ENCODE data around the gene TGFB1I1.
A peak's percentile ranks its signal among the peaks of the same experiment; 100 is the strongest.
"Not testable (repeated sequence)": the region's sequence is repeated elsewhere in the genome, so short reads cannot be mapped to it uniquely, and the experiment has no call there.

TGFB1I1 gene

DNA sequence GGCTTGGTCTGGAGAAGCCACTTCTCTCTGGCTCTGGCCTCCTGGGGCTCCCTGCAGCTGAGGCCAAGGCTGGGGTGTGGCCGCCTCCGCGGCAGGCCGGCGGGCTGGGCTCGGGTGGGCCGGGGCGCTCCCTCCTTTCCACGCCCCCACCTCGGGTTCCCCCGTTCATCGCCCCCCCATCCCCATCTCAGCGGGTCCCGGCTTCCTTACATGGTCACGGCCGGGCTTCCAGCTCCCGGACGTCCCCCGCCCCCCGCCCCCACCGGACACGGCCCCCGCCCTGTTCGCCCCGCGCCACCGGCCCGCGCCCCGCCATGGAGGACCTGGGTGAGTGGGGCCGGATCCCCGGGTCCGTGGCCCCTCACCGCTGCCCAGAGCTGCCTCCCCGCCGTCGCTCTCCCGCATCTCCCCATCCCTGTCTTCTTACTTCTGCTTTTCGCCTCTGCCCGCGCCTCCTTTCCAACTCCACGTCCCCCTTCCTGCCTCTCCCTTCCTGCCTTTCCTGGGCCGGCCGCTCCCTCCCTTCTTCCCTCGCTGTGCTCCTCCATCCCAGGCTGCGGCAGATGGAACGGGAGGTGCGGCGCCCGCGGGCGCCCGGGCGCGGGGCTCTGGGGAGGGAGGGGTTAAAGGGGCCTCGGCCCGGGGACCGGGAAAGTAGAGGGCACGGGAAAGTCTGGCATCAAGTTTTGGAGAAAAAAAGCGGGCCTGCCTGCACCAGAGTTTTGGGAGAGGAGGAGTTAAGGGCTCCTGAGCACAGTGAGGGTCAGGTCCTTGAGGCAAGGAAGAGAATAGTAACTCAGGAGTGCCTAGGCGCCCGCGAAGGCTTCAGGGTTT is at the start of gene TGFB1I1:
TSS of gene TGFB1I1 (plus strand) at position 278 of the 834 bp plus-strand sequence. CDS start at position 315, 37 bp downstream.
- DNase-seq, result no peak

DNA sequence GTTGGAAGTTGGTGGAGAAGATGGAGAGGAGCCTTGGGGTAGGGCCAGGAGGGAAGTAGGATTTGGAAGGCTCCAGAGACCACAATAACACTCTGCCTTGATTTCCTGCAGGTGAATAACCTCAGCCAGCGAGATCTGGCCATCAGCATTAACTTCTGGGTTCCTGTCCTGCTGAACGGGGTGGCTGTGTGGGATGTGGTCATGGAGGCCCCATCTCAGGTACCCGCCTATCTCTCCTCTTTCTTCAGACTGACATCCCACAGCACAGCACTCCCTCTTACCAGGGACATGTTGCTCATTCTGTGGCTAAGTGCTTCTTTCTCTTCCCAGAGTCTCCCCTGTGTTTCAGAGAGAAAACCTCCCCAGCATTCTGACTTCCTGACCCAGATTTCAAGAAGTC is 48.7 kb upstream of the TGFB1I1 start:
- no peak for DNase-seq

DNA sequence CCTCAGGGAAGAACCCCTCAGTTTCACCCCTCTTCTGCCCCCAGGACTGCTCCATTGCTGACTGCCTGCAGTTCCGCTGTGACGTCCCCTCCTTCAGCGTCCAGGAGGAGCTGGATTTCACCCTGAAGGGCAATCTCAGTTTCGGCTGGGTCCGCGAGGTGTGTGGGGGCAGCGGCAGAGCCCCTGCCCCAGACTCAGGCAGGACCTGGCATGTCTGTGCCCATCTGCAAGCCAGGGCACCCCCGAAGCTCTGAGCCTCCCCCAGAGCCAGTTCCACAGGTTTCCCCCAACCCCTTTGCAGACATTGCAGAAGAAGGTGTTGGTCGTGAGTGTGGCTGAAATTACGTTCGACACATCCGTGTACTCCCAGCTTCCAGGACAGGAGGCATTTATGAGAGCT is 48.2 kb upstream of the TGFB1I1 start:
- no peak for DNase-seq

DNA sequence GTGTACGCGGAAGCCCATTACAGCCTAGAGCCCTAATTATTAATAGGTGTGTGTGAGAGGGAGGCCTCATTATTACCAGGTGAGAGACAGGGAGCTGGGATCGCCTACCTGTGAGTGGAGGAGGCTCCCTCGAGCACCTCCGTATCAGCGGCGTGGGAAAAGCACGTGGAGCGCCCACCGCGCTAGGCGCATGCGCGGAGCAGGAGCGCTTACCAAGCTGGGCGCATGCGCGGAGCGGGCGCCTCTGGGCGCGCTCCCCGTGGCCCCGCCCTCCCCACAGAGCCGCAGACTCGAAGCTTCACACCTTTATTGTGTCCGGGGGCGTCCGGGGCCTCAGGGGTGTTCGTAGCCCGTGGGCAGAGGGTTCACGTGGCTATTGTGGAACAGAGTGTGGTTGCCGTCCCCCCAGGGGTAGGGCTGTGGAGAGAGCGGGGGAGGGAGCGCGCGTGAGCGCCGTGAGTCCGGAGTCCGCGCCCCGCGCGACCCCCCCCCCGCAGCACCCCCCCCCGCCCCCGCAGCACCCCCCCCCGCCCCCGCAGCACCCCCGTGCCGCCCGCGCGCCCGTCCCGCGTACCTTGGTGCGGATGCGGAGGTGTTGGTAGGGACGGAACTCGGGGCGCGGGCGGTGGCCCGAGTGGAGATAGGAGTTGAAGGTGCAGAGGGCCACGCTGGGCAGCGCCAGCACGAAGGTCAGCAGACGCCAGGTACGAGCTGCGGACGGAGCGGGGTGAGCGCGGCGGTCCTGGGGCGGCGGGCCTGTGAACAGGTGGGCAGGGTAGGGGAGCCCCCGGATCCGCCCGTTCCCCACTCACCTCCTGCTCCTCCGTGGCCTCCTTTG is 44.3 kb upstream of the TGFB1I1 start:
- peak; percentile 75 to 80 for DNase-seq

DNA sequence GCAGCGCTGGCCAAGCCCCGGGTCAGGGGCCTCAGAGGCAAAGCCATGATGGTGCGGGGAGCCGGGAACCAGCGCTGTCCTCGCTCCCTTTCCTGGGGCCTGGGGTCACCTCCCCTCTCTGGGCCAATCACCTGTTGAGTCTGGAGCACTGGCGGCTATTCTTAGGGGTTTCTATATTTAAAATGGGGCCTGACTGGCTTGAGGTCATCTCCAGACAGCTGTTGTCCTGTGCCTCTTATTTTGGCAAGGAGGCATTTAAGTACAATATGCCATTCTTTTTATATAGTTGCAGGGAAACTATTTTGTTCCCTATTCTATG is 43.7 kb upstream of the TGFB1I1 start, which contains the start of gene COX6A2:
TSS of gene COX6A2 (minus strand) at position 82 of the 319 bp plus-strand sequence. CDS start at position 47, 35 bp downstream.
- DNase-seq, result no peak

DNA sequence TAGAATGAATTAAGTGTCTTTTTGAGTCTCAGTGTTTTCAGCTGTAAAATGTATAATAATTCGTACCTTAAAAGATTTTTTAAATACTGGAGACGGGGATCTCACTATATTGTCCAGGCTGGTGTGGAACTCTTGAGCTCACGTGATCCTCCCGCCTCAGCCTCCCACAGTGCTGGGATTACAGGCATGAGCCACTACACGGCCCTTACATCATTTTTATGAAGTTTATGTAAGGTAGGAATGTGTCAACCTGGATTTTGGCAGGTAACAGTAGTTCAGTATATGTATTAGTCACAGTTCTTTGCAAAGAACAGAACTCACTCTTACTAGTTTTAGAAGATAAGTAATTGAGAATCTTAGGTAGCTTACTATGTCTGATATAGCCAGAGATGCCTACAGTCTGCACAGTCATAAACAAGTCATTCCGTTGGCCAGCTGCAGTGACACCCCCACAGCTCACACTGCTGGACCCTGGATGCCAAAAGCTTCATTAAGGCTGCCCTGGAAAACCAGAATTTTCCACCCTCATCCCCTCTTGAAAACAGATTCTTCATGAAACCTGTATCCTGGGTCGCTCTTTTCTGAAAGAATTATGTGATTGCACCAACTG is 43.2 kb upstream of the TGFB1I1 start:
- DNase-seq, result no peak

DNA sequence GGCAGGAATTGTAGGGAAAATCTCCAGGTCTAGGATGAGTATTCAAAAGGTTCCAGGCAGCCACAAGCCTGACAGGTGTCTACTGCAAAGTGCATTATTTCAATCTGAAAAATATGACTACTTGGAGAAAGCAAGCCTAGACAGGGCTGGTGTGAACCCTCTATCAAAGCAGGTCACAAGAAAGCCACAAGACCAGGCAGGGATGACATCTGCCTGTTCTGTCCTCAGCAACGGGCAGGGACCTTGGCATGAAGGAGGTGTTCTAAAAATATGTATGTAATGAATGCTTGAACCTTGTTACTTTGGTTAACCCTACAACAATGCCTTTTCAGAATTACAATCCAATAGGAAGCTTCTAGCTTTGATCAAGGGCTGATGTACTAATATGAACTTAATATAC is 42.6 kb upstream of the TGFB1I1 start:
- no peak for DNase-seq

DNA sequence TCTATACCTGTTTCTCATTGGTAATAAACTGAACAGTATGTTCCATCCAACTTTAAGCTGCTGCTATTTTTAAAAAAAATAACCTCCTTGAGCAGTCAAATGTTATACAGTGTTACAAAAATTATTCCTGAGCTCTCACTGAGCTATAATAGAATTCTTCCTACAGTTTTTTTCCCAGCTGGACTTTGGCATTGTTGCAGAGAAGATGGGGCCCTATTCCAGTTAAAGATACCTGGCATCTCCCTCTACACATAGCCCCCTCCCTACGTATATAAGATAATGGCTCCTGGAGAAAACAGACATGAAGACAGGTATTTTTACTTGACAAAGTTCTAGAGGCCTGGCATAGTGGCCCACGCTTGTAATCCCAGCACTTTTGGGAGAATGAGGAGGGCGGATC is 42.2 kb upstream of the TGFB1I1 start:
- DNase-seq, result no peak

DNA sequence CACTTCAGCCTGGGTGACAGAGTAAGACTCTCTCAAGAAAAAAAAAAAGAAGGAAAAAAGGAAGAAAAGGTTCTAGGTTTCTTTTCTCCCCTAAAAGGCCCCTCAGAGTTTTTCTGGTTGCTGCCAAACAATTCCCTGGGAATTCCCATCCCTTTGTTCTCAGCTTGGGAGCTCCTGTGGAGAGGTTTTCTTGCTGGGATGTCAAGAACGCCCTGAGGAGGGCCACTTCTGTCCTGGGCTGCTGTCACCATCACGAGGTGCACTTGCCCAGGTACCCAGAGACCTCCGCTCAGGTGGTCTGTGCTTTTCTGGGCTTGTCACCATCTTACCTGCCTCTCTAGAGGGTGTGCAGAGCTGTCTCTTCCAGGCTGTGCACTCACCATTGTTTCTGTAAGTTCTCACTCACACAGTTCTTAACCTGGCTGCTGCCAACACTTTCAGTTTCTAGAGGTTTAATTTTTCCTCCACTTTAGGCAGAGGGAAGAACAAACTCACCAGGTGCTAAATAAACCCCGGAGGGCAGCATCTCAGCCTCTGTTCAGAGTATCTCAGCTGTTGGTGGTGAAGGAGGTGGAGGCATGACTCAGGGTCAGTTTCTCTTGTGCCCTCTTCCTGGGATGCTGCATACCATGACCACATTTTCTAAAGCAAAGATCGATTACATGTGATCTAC is 41.4 kb upstream of the TGFB1I1 start:
- DNase-seq, result no peak

DNA sequence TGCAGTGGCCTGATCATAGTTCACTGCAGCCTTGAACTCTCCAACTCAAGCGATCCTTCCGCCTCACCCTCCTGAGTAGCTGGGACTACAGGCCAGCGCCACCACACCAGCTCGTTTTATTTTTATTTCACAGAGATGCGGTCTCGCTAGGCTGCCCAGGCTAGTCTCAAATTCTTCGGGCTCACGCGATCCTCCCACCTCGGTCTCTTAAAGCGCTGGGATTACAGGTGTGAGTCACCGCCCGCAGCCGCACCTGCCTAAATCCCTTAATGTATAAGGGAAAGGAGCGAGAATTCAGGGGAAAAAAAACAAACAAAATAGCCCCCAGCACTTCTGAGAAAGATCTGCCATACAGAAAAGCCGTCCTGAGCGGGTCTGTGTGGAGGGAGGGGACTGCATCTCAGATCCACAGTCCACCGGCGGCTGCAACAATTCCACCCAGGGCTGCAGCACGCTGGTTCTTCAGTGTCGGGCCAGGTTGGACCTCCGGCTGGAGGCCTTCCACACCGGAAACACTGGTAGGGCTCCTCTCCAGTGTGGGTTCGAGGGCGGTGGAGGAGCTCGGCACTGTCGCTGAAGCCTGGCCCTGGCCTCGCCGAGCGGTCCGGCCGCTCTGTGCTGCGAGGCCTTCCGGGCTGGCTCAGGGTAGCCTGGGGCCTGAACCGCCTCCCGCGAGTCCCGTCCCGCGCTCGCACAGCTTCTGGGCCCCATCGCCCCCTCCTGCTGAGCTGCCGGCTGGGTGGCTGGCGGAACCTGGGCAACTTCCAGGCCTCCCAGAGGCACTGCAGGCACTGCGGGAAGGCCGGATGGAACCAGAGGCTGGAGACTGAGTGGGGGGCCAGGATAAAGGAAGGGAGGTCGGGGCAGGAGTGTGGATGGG is 36.4 kb upstream of the TGFB1I1 start:
- no peak for DNase-seq

DNA sequence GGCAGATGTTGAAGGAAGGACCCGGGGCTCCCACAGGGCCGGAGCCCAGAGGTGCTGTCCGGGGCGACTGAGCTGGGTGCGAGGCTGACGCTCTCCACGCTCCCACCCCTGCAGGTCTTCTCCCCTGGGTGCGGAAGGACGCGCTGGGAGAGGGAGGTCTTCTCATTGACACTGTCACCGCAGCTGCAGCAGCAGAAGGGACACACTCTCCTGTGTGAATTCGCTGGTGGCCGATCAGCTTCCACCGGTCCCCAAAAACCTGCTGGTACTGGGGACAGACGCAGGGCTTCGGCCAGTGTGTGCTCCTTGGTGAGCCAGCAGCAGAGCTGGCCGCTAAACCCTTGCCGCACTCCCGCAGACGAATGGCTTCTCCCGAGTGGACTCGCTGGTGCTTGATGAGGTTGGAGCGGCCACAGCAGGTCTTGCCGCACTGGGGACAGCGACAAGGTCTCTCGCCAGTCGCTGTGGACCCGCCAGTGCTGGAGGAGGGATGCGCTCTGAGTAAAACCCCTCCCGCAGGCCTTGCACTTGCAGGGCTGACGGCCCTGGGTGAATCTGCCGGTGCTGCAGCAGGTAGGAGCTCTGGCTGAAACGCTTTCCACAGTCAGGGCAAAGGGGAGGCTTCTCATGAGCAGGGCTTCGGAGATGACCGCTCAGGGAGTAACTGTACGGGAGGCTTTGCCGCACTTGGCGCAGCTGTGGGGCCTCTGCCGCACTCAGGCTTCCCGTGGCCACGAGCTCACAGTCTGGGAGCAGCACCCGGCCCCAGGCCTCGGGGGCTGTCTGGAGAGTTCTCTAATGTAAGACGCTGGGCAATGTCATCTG is 35.5 kb upstream of the TGFB1I1 start:
- no peak for DNase-seq

DNA sequence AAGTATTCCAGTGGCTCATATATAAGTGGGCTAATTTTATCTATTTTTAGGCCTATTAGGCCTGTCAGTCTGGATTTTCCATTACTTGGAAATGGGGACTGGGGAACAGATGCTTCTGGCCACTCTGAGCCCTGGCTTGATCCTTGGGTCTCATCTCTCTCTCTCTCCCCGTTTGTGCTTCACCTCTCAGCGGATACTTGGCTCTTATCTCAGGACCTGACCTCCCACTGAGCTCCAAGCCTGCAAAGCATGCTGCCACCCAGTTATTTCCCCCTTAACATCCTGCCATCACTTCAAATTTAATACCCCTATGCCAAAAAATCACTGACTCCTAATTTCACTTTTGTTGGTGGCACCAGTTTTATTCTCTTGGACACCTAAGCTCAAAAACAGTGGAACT is 33.5 kb upstream of the TGFB1I1 start:
- DNase-seq, result no peak

DNA sequence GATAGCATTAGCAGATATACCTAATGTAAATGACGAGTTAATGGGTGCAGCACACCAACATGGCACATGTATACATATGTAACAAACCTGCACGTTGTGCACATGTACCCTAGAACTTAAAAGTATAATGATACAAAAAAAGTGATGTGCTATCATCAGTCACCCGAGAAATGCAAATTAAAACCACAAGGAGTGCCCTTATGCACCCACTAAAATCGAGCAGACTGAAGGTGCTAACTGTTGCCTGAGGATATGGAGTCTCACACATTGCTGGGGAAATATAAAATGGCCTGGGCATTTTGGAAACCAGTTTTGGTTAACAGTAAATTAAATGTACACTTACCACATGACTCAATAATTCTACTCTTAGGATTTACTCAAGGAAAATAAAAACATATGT is 32.9 kb upstream of the TGFB1I1 start:
- DNase-seq, result not testable (repeated sequence)

DNA sequence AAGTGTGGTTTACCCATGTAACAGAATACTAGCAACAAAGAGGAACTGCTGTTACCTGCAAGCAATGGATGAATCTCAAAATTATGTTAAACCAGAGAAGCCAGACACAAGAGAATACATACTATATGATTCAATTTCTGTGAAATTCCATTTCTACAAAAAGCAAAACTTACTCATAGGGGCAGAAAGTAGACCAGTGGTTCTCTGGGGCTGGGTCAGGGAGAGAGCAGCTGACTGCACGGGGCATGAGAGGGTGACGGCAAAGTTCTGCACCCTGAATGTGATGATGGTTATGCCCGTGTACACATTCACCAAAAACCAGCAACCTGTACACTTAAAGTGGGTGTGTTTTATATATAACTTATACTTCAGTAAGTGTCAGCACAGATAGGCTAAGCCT is 32.4 kb upstream of the TGFB1I1 start:
- DNase-seq, result no peak

DNA sequence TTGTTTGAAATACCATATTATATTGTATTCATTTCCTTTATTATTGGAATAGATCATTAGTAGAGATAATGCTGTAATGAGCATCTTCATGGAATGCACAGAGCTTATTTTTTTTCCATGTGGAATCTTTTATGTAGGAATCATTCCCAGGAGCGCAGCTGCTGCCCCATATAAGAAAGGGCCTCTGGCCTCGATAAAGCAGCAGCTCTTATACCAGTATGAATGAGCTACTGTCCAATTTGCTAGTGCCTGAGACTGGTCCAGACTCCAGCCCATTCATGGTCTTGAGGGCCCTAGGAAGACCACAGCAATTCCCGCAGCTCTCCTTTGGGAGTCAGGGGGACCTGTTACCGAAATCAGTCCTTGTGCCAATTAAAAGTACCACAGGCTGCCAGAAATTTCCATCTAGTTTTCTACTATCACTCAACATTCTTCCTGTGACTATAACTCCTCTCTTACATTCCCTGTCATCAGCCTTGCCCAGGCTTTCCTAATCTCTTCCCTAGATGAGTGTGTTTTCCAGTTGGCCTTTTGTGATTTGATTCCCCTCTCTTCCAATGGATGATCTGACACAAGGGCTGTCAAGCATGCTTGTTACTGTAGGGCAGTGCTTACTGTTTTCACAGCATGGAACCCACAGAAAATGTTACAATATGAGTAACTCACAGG is 31.3 kb upstream of the TGFB1I1 start:
- no peak for DNase-seq

DNA sequence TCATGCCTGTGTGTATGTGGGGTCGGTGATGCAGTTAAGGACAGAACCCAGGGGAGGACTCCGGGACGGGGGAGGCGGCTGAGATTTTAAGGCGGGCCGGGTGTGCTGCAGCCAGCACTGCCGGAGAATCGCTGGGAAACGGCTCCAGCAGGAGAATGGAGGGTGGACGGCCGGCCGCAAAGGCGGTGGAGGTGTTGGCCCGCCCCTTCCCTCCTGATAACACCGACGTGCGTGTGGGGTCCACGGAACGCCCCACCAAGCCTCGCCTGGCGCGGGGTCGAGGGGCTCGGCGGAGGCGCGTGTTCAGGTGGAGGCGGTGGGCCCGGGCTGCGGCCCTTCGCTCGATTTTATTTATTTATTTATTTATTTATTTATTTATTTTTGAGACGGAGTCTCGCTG is 30.0 kb upstream of the TGFB1I1 start:
- DNase-seq, result no peak

DNA sequence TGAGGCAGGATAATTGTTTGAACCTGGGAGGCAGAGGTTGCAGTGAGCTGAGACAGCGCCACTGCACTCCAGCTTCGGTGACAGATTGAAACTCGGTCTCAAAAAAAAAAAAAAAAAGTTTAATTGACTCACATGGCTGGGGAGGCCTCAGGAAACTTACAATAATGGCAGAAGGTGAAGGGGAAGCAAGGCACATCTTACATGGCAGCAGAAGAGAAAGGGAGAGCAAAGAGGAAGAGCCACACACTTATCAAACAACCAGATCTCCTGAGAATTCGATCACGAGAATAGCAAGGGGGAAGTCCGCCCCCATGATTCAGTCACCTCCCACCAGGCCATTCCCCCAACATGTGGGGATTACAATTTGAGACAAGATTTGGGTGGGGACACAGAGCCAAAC is 26.0 kb upstream of the TGFB1I1 start:
- DNase-seq, result not testable (repeated sequence)

DNA sequence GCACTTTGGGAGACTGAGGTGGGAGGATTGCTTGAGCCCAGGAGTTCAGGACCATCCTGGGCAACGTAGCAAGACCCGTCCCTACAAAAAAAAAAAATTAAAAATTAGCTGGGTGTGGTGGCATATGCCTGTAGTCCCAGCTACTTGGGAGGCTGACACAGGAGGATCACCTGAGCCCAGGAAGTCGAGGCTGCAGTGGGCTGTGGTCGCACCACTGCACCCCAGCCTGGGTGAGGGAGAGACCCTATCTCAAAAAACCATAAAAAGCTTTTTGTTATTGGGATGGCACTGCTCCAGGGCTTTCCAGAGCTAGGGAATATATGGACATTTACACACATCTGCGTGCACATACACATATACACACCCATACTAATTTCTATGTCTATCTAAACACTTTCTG is 20.8 kb upstream of the TGFB1I1 start:
- no peak for DNase-seq

DNA sequence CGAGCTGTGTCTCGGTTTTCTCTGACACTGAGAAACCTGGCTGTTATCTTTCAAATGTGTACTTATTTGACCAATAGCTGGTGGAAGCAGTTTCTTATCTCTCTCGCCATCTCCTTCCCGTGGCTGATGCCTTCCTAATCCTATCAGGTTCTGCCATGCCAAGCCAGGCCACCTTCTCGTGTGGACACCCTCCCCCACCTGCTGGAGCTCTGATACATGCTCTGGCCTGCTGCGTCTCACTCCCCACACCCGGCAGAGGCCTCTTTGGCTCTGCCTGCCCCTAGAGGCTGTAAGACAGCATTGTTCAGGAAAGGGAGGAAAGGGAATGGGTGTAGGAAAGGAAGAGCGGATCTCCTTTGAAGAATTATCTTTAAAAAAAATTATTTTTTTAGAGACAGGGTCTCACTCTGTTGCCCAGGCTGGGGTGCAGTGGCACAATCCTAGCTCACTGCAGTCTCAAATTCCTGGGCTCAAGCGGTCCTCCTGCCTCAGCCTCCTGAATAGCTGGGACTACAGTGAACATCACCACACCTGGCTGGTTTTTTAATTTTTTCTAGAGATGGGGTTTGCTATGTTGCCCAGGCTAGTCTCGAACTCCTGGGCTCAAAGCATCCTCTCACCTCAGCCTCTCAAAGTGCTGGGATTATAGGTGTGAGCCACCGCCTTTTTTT is 20.1 kb upstream of the TGFB1I1 start:
- no peak for DNase-seq

DNA sequence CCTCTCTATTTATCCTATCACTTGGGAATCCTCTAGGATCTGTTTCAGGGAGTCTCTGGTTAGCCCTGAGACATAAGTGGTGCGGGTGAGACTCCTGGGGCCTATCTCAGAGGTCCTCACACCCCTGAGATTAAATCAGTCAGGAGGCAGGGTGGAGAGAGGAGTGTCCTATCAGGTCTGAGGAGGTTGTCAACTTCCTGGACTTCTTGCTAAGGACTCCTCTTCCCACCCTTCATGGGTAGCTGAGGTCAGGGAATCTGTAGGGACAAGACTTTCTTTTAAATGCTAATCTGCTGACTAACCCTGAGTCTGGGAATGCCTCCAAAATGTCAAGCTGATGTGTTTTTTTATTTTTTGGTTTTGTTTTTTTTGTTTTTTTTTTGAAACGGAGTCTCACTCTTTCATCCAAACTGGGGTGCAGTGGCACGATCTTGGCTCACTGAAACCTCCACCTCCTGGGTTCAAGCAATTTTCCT is 19.3 kb upstream of the TGFB1I1 start:
- no peak for DNase-seq
